ENCODE data around the gene MIOX. TPM values are rescaled to one million over a fixed set of nuclear protein-coding genes. Genes with fewer than 3 reads are reported as not detected.

MIOX gene
- total RNA-seq, 2 experiments from 2014 or later = 0.39 to 0.59 TPM

GRCh38 chr22:50522806-50523438 is 36.3 kb downstream of the MIOX start:
- Mint-ChIP-seq H3K27me3 (no peaks in the 10 kb centered on the region), H3K4me3 (peak overlapping the region; percentile 2), H3K4me1 (ENCODE audit: low read depth) (peaks cover 28% of the 10 kb centered on the region), H3K27ac (no peak overlapping the region), H3K36me3 (peaks cover 33% of the 10 kb centered on the region), H3K9me3 (no peaks in the 10 kb centered on the region)
- intact Hi-C loops (cut with micrococcal nuclease) = no loop called here
- CTCF ChIA-PET = interaction anchor here (0.6 to 1.9 kb wide), 4 partner anchors 10 to 97 kb away, joined by 3 to 5 read pairs (median 4); partner anchors contain the start of gene SYCE3
- DNase-seq = no peak
- POLR2A ChIA-PET = interaction anchor here (0.7 to 1.4 kb wide), 2 partner anchors 12 to 15 kb away, joined by 6 to 9 read pairs; partner anchors contain the start of genes LMF2 and NCAPH2

- Mint-ChIP-seq H3K9me3 (no peaks in the 10 kb centered on the region), H3K27ac (no peak overlapping the region), H3K36me3 (peaks cover 37% of the 10 kb centered on the region), H3K4me3 (peak overlapping the region; percentile 2), H3K27me3 (no peaks in the 10 kb centered on the region), H3K4me1 (ENCODE audit: low read depth) (peaks cover 32% of the 10 kb centered on the region)
- POLR2A ChIA-PET = interaction anchor here (1.4 to 3.9 kb wide), 2 partner anchors 14 to 15 kb away, joined by 9 to 101 read pairs; partner anchors contain the start of genes LMF2 and NCAPH2
- no peak for DNase-seq
- CTCF ChIA-PET = interaction anchor here (0.6 to 1.8 kb wide), 2 partner anchors 25 to 97 kb away, joined by 4 read pairs; no protein-coding TSS in a partner anchor
- intact Hi-C loops (cut with micrococcal nuclease) = no loop called here
These were observed 36.8 kb downstream of the MIOX start for GRCh38 chr22:50523458-50523805.

- CTCF ChIA-PET = interaction anchor here (0.6 to 6.5 kb wide), 10 partner anchors 15 to 96 kb away, joined by 3 to 102 read pairs (median 18); partner anchors contain the start of genes CHKB, LMF2, NCAPH2 and SYCE3
- Mint-ChIP-seq H3K36me3 (peaks cover 42% of the 10 kb centered on the region), H3K4me1 (ENCODE audit: low read depth) (peaks cover 38% of the 10 kb centered on the region), H3K9me3 (no peaks in the 10 kb centered on the region), H3K27ac (peak overlapping the region; percentile 79), H3K4me3 (peak overlapping the region; percentile 83), H3K27me3 (no peaks in the 10 kb centered on the region)
- POLR2A ChIA-PET = interaction anchor here (1.5 to 6.7 kb wide), 5 partner anchors 10 to 79 kb away, joined by 6 to 139 read pairs (median 71); partner anchors contain the start of genes KLHDC7B, LMF2 and NCAPH2
- DNase-seq = no peak
- intact Hi-C loops (cut with micrococcal nuclease) = loop anchor here (2.0 kb wide), 1 partner anchor 15 kb away; no protein-coding TSS in a partner anchor
These were observed 37.4 kb downstream of the MIOX start for GRCh38 chr22:50523806-50524675.

GRCh38 chr22:50524676-50525103 is 38.0 kb downstream of the MIOX start:
- peaks cover 42% of the 10 kb centered on the region for H3K4me1 Mint-ChIP-seq (ENCODE audit: low read depth)
- H3K36me3 Mint-ChIP-seq = peaks cover 38% of the 10 kb centered on the region
- no peak for DNase-seq
- ChIA-PET POLR2A (interaction anchor here (0.8 to 6.7 kb wide), 10 partner anchors 10 to 96 kb away, joined by 4 to 139 read pairs (median 20); partner anchors contain the start of genes ADM2, KLHDC7B, LMF2 and NCAPH2), CTCF (interaction anchor here (0.6 to 6.5 kb wide), 13 partner anchors 10 to 306 kb away, joined by 3 to 102 read pairs (median 17); partner anchors contain the start of genes CHKB, LMF2, NCAPH2 and SYCE3)
- intact Hi-C loops (cut with micrococcal nuclease) = loop anchor here (1.0 to 5.0 kb wide), 5 partner anchors 14 to 332 kb away; partner anchors contain the start of genes NCAPH2 and SYCE3
- H3K27ac Mint-ChIP-seq = peak overlapping the region; percentile 79
- no peaks in the 10 kb centered on the region for H3K27me3 Mint-ChIP-seq
- peak overlapping the region; percentile 83 for H3K4me3 Mint-ChIP-seq
- H3K9me3 Mint-ChIP-seq = no peaks in the 10 kb centered on the region

GRCh38 chr22:50525104-50525857 is 38.6 kb downstream of the MIOX start, which contains the start of gene SCO2:
Gene SCO2, minus strand, starts transcription at chr22:50525598. Its CDS starts 1,187 bp downstream, at chr22:50524411.
- Mint-ChIP-seq H3K9me3 (no peaks in the 10 kb centered on the region), H3K36me3 (peaks cover 37% of the 10 kb centered on the region), H3K27ac (peak within 1 kb of the TSS; percentile 95), H3K27me3 (no peaks in the 10 kb centered on the region), H3K4me1 (ENCODE audit: low read depth) (peaks cover 42% of the 10 kb centered on the region), H3K4me3 (peak within 1 kb of the TSS; percentile 83)
- ChIA-PET POLR2A (interaction anchor here (0.6 to 6.7 kb wide), 27 partner anchors 8 to 338 kb away, joined by 3 to 139 read pairs (median 4); partner anchors contain the start of genes ADM2, ARSA, CHKB and HDAC10), CTCF (interaction anchor here (0.6 to 6.5 kb wide), 43 partner anchors 8 to 595 kb away, joined by 3 to 102 read pairs (median 5); partner anchors contain the start of genes ARSA, CHKB, HDAC10 and KLHDC7B)
- DNase-seq = peak; percentile 99
- intact Hi-C loops (cut with micrococcal nuclease) = loop anchor here (1.0 to 5.0 kb wide), 5 partner anchors 14 to 333 kb away; partner anchors contain the start of genes NCAPH2 and SYCE3

GRCh38 chr22:50525858-50526107 is 39.1 kb downstream of the MIOX start:
- peaks cover 42% of the 10 kb centered on the region for H3K4me1 Mint-ChIP-seq (ENCODE audit: low read depth)
- DNase-seq = no peak
- H3K4me3 Mint-ChIP-seq = peak overlapping the region; percentile 83
- intact Hi-C loops (cut with micrococcal nuclease) = loop anchor here (1.0 to 5.0 kb wide), 5 partner anchors 13 to 333 kb away; partner anchors contain the start of genes NCAPH2 and SYCE3
- H3K27me3 Mint-ChIP-seq = no peaks in the 10 kb centered on the region
- ChIA-PET CTCF (interaction anchor here (0.6 to 6.5 kb wide), 42 partner anchors 9 to 596 kb away, joined by 3 to 102 read pairs (median 5); partner anchors contain the start of genes ARSA, CHKB, HDAC10 and KLHDC7B), POLR2A (interaction anchor here (0.6 to 6.7 kb wide), 24 partner anchors 8 to 339 kb away, joined by 3 to 139 read pairs (median 4); partner anchors contain the start of genes ARSA, CHKB, HDAC10 and KLHDC7B)
- H3K27ac Mint-ChIP-seq = peak overlapping the region; percentile 82
- peaks cover 37% of the 10 kb centered on the region for H3K36me3 Mint-ChIP-seq
- no peaks in the 10 kb centered on the region for H3K9me3 Mint-ChIP-seq

GRCh38 chr22:50526108-50526833 is 39.6 kb downstream of the MIOX start:
- Mint-ChIP-seq H3K4me1 (ENCODE audit: low read depth) (peaks cover 42% of the 10 kb centered on the region), H3K27ac (peak overlapping the region; percentile 95), H3K36me3 (peaks cover 37% of the 10 kb centered on the region), H3K4me3 (peak overlapping the region; percentile 81), H3K9me3 (no peaks in the 10 kb centered on the region), H3K27me3 (no peaks in the 10 kb centered on the region)
- intact Hi-C loops (cut with micrococcal nuclease) = loop anchor here (5.0 kb wide), 1 partner anchor 334 kb away; no protein-coding TSS in a partner anchor
- DNase-seq = peak; percentile 92
- ChIA-PET CTCF (interaction anchor here (0.8 to 6.5 kb wide), 37 partner anchors 9 to 596 kb away, joined by 3 to 102 read pairs (median 5); partner anchors contain the start of genes ARSA, CHKB, HDAC10 and KLHDC7B), POLR2A (interaction anchor here (0.6 to 6.7 kb wide), 20 partner anchors 9 to 282 kb away, joined by 3 to 139 read pairs (median 5); partner anchors contain the start of genes ARSA, CHKB, HDAC10 and KLHDC7B)

- Mint-ChIP-seq H3K9me3 (no peaks in the 10 kb centered on the region), H3K27me3 (no peaks in the 10 kb centered on the region), H3K27ac (peak overlapping the region; percentile 95), H3K4me3 (peak overlapping the region; percentile 81), H3K36me3 (peaks cover 39% of the 10 kb centered on the region), H3K4me1 (ENCODE audit: low read depth) (peaks cover 42% of the 10 kb centered on the region)
- intact Hi-C loops (cut with micrococcal nuclease) = loop anchor here (5.0 kb wide), 1 partner anchor 335 kb away; no protein-coding TSS in a partner anchor
- POLR2A ChIA-PET = interaction anchor here (3.9 to 6.7 kb wide), 4 partner anchors 11 to 94 kb away, joined by 49 to 139 read pairs (median 86); partner anchors contain the start of genes KLHDC7B, LMF2 and NCAPH2
- peak; percentile 76 for DNase-seq
- CTCF ChIA-PET = interaction anchor here (1.9 to 6.5 kb wide), 4 partner anchors 12 to 93 kb away, joined by 23 to 102 read pairs (median 80); partner anchors contain the start of gene SYCE3
These were observed 40.5 kb downstream of the MIOX start for GRCh38 chr22:50526834-50527801.

All from activated CD4-positive, alpha-beta memory T cell treated with anti-CD3 and anti-CD28 coated beads for 36 hours (primary cell).